Colonic mucosa (tissue), 4 donors: Measurements from ENCODE around the gene TMEM59. TPM values are rescaled to one million over a fixed set of nuclear protein-coding genes. Genes with fewer than 3 reads are reported as not detected.

Source experiments
- DNase-seq: peaks from one replicate; pipeline ENCODE4 v3.0.0-alpha.2; 2020
- H3K27ac ChIP-seq: fragments of 200-600 bp; one replicate; pipeline ENCODE4 v1.8.0; 2021
- H3K27me3 ChIP-seq: fragments of 200-600 bp; one replicate; pipeline ENCODE4 v1.8.0; 2021
- H3K36me3 ChIP-seq: fragments of 200-600 bp; one replicate; pipeline ENCODE4 v1.8.0; 2021
- H3K4me1 ChIP-seq: fragments of 200-600 bp; one replicate; pipeline ENCODE4 v1.8.0; 2021; ENCODE audit warnings: mild to moderate bottlenecking
- H3K4me3 ChIP-seq: fragments of 200-600 bp; one replicate; pipeline ENCODE4 v1.8.0; 2021
- H3K9ac ChIP-seq, 2 donors: one replicate each; pipeline ENCODE4 v1.7.0; 2013; ENCODE audit warnings: control low read depth in 2 of 2, low read depth in 2 of 2, low read length in 2 of 2
- H3K9me3 ChIP-seq: fragments of 200-600 bp; one replicate; pipeline ENCODE4 v1.8.0; 2021
- intact Hi-C: fragments of 100-400 bp; cut with DNase I; formaldehyde crosslinking; loops from one replicate; pipeline ENCODE4 v1.14.1; 2022
- total RNA-seq, 2 donors: library from RNA; stranded (reverse); fragmentation: NEBNext Ultra II Directional in 1 of 2; extraction: Animal tissue kit (Norgen Biotek cat#: 25700) in 1 of 2; gene quantifications; one replicate each; pipeline ENCODE4 v1.2.1, GENCODE V29; 2021
- TF ChIP-seq, protein P1 (sequence below): fragments of 200-600 bp; IDR thresholded peaks from one replicate; pipeline ENCODE4 v1.8.0; 2022; ENCODE audit warnings: antibody characterized with exemption, mild to moderate bottlenecking
- donor health status: healthy.
- donor health status: DM: no; HTN: no; CAD: no.
- donor health status: DM: no; HTN: no; CAD: no.

TMEM59 gene
- total RNA-seq: 100 to 1,000 TPM; 470 to 887 TPM

GRCh38 chr1:54052934-54053744, at the start of gene TMEM59, which contains the start of gene TCEANC2:
TMEM59 (minus strand) TSS chr1:54053204; CDS start chr1:54053188, 16 bp downstream.
TCEANC2 (plus strand) TSS chr1:54053608; CDS start chr1:54054423, 815 bp downstream.
- no peaks in the 10 kb centered on the region for H3K9me3 ChIP-seq
- H3K4me1 ChIP-seq: peaks cover 19% of the 10 kb centered on the region
- H3K9ac ChIP-seq: peak within 1 kb of the TSS; percentile 92 to 95
- intact Hi-C loops: no loop called here
- peak within 1 kb of the TSS; percentile 71 for H3K4me3 ChIP-seq
- H3K36me3 ChIP-seq: no peaks in the 10 kb centered on the region
- peak; percentile 99 for DNase-seq
- no peaks in the 10 kb centered on the region for H3K27me3 ChIP-seq
- TF ChIP-seq, protein P1, sequence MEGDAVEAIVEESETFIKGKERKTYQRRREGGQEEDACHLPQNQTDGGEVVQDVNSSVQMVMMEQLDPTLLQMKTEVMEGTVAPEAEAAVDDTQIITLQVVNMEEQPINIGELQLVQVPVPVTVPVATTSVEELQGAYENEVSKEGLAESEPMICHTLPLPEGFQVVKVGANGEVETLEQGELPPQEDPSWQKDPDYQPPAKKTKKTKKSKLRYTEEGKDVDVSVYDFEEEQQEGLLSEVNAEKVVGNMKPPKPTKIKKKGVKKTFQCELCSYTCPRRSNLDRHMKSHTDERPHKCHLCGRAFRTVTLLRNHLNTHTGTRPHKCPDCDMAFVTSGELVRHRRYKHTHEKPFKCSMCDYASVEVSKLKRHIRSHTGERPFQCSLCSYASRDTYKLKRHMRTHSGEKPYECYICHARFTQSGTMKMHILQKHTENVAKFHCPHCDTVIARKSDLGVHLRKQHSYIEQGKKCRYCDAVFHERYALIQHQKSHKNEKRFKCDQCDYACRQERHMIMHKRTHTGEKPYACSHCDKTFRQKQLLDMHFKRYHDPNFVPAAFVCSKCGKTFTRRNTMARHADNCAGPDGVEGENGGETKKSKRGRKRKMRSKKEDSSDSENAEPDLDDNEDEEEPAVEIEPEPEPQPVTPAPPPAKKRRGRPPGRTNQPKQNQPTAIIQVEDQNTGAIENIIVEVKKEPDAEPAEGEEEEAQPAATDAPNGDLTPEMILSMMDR: no peak
- H3K27ac ChIP-seq: peak within 1 kb of the TSS; percentile 96

- Histone ChIP-seq H3K9ac (no peak overlapping the region), H3K9me3 (no peaks in the 10 kb centered on the region), H3K36me3 (no peaks in the 10 kb centered on the region), H3K4me3 (no peak overlapping the region), H3K27ac (no peak overlapping the region), H3K27me3 (no peaks in the 10 kb centered on the region), H3K4me1 (no peaks in the 10 kb centered on the region)
- no peak for DNase-seq
- TF ChIP-seq, protein P1: no peak
- intact Hi-C loops: no loop called here
Measured at GRCh38 chr1:54100500-54100899, 47.5 kb upstream of the TMEM59 start.

- Histone ChIP-seq H3K9me3 (no peaks in the 10 kb centered on the region), H3K4me3 (no peak overlapping the region), H3K27me3 (no peaks in the 10 kb centered on the region), H3K4me1 (peaks cover 9% of the 10 kb centered on the region), H3K9ac (no peak overlapping the region), H3K36me3 (no peaks in the 10 kb centered on the region), H3K27ac (no peak overlapping the region)
- intact Hi-C loops: no loop called here
- TF ChIP-seq, protein P1: no peak
- peak; percentile 6 for DNase-seq
Measured at GRCh38 chr1:54099061-54099610, 46.1 kb upstream of the TMEM59 start.

DNA sequence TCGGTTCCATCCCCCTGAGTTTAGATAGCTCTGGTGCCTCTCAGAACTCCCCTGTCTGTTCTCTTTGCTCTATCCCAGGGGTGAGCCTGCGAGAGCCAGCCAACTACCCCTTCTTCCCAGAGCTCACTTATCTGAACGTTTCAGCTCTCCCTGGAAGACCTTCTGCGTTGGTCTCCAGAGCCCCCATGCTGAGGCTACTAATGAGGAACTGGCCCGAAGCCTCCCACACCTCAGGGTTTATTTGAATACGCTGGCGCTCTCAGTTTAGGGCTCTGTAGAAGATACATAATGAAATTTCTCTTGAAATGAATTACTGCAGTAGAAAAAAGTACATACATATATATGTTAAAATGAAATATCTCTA, 43.9 kb upstream of the TMEM59 start:
- Histone ChIP-seq H3K9me3 (no peaks in the 10 kb centered on the region), H3K36me3 (no peaks in the 10 kb centered on the region), H3K4me3 (no peak overlapping the region), H3K27ac (no peak overlapping the region), H3K27me3 (no peaks in the 10 kb centered on the region), H3K4me1 (peaks cover 9% of the 10 kb centered on the region), H3K9ac (no peak overlapping the region)
- intact Hi-C loops: no loop called here
- DNase-seq: peak; percentile 8
- TF ChIP-seq, protein P1: no peak

DNA sequence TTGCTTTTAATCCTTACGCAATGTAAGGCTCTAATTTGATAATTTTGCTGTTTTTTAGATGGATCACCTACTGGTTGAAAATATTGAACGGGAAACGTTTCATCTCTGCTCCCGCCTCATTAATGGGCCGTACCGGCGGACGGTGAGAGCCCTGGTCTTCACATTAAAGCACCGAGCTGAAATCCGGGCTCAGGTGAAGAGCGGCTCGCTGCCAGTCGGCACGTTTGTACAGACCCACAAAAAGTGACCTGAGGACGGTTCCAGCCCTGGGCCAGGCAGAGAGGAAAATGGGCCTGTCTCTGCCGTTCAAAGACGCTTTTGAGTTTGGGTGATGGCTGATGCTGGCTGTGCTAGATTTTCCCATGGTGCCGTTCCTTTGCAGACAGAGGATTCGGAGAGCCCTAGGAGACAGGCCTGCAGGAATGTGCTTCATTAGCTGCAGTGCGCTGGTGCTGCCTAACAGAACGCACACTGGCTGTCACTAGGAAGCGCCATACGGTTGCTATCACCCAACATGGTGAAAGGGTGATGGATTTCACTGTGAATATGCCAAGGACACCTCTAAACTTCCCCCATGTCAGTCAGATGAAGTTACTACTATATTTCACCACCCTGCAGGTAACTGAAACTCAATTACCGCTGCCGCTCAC, 43.3 kb upstream of the TMEM59 start:
- H3K27ac ChIP-seq: no peak overlapping the region
- TF ChIP-seq, protein P1: no peak

More for the DNA sequence above, 43.3 kb upstream of the TMEM59 start:
- no peak overlapping the region for H3K9ac ChIP-seq
- H3K9me3 ChIP-seq: no peaks in the 10 kb centered on the region
- H3K4me1 ChIP-seq: peaks cover 9% of the 10 kb centered on the region
- no peaks in the 10 kb centered on the region for H3K27me3 ChIP-seq
- intact Hi-C loops: no loop called here
- no peaks in the 10 kb centered on the region for H3K36me3 ChIP-seq
- peak; percentile 16 for DNase-seq
- no peak overlapping the region for H3K4me3 ChIP-seq
